ENCODE results near the gene RPS10.

DNA sequence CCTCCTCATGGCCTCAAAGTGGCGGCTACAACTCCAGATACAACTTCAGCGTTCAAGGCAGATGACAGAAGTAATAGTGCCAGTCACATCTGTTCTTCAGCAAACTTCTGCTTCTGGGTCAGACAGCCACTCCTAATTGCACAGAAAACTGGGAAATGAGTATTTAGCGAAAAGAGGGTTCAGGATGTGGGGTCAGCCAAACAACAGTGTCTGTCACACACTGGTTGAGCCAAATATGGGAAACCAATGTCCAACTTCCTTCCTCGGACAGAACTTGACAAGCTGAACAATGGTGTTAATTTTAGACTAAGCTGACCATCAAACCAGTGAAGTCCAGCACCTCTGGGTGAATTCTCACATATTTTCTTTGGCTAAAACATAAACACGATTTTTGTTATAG is 55.5 kb downstream of the RPS10 start:
- TF ChIP-seq SUZ12 (IDR thresholded peaks at IDR 0.05; ENCODE audit: extremely low read depth, insufficient read depth, insufficient read length), result no peak
- no peak for TF ChIP-seq ZNF274 (IDR thresholded peaks at IDR 0.05; ENCODE audit: low read depth, low read length)
